ENCODE measurements around the gene SRPK3.

Gene SRPK3

GRCh38 chrX:153782871-153783270 lies 2.0 kb downstream of the SRPK3 start:
- TF ChIP-seq, protein P1, sequence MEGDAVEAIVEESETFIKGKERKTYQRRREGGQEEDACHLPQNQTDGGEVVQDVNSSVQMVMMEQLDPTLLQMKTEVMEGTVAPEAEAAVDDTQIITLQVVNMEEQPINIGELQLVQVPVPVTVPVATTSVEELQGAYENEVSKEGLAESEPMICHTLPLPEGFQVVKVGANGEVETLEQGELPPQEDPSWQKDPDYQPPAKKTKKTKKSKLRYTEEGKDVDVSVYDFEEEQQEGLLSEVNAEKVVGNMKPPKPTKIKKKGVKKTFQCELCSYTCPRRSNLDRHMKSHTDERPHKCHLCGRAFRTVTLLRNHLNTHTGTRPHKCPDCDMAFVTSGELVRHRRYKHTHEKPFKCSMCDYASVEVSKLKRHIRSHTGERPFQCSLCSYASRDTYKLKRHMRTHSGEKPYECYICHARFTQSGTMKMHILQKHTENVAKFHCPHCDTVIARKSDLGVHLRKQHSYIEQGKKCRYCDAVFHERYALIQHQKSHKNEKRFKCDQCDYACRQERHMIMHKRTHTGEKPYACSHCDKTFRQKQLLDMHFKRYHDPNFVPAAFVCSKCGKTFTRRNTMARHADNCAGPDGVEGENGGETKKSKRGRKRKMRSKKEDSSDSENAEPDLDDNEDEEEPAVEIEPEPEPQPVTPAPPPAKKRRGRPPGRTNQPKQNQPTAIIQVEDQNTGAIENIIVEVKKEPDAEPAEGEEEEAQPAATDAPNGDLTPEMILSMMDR (conservative IDR thresholded peaks at IDR 0.05) = no peak
- H3K27ac ChIP-seq = no peak overlapping the region

DNA sequence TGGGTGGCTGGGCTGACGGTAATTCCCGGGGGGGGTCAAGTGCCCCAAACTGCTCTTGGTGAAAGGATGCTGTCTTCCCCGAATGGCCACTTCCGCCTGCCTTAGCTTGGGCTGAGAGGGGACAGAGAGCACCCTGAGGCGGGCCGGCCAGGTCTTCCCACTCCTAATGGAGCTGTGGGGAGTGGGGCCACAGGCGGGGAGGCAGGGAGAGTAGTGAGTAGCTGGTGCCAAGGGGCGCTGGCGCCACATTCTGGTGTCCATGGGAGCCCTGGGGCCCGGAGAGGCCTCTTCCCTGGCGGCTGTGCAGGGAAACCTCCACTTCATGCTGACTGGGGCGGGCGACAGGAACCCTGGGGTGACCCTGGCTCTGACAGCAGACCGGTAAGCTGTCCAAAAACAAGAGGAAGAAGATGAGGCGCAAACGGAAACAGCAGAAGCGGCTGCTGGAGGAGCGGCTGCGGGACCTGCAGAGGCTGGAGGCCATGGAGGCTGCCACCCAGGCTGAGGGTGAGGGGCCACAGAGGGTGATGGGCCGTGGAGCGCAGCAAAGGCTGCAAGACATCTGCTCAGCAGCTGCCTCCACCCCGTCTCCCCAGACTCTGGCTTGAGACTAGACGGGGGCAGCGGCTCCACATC lies 2.7 kb downstream of the SRPK3 start:
- TF ChIP-seq, protein P1 (conservative IDR thresholded peaks at IDR 0.05) = no peak
- H3K27ac ChIP-seq = no peak overlapping the region

GRCh38 chrX:153784325-153784967 lies 3.6 kb downstream of the SRPK3 start:
- TF ChIP-seq, protein P1 (conservative IDR thresholded peaks at IDR 0.05) = no peak
- no peak overlapping the region for H3K27ac ChIP-seq

- H3K27ac ChIP-seq = no peak overlapping the region
- TF ChIP-seq, protein P1 (conservative IDR thresholded peaks at IDR 0.05) = no peak
These were observed 5.8 kb downstream of the SRPK3 start for GRCh38 chrX:153786669-153787068.

DNA sequence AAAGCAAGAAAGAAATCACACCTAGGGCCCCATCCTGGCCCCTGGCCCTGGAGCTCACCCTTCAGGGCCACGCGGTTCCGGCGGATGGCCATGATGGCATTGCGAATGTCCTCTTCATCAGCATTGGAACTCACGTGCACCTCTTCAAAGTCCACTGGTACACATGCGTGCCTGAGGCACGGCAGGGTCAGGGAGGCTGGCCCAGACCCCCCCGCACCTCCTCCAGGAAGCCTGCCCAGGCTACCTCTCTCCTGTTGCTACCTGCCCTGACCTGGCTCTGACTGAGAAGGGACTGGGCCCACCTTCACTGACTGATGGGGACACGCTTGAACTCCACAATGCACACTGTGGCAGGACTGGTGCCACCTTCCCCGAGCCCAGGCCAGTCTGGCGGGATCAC lies 8.8 kb downstream of the SRPK3 start:
- no peak overlapping the region for H3K27ac ChIP-seq
- TF ChIP-seq, protein P1 (conservative IDR thresholded peaks at IDR 0.05) = no peak

DNA sequence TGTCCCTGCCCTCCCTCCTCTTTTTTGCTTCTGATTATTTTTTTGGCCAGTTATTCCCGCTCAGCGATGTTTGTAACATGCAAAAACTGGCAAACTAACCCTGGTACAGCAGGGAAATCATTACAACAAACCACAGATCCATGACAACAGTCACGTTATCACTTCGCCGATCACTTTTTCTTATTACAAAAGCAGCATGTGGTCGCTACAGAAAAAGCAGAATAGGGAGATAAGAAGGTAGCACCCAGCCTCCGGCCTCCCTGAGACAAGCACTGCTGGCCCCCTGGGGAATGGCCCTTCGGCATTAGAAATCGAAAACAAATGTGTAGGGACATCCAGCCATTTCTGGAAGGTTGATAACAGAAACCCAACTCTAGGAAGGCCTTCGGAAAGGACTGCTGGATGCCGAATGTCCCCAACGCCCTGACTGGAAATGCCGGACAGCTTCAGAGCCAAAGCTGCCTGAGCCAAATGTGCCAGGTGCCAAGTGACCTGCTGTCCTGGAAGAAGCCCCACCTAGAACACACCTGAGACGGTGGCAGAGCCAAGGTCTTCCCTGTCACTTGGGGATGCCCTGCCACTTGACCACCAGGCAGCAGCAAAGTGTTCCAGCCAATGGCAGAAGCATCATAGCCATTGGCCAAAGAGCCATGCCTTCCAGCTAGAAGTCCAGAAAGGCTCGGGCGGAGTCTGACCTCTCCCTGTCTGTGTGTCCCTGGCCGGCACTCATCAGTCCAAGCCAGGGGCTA lies 10.4 kb downstream of the SRPK3 start:
- no peak overlapping the region for H3K27ac ChIP-seq
- TF ChIP-seq, protein P1 (conservative IDR thresholded peaks at IDR 0.05) = no peak

DNA sequence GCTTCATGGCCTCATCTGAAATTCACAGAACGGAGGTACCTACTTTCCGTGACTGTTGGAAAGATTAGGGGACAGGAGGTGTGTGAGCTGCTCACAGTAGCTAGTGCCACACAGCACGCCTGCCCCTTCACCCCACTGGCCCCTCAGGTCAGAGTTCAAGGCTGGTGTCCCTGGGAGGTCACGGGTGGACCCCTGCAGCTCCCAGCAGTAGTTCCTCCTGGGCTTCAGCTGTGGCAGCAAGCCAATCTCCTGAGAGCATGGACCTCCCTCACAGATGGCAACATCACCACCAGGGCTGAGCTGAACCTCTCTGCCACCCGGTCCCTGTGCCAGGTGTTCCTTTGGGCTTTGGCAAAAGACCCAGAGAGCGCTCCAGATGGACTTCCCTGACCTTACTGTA lies 11.5 kb downstream of the SRPK3 start:
- no peak overlapping the region for H3K27ac ChIP-seq
- TF ChIP-seq, protein P1 (conservative IDR thresholded peaks at IDR 0.05) = no peak

Measured in VCaP (cell line).